Mucosa of descending colon (tissue), 3 donors: ENCODE data around the gene EEPD1. TPM values are rescaled to one million over a fixed set of nuclear protein-coding genes. Genes with fewer than 3 reads are reported as not detected.

Experiments used
- ATAC-seq: fragments of 200-7000 bp; cut with Tn5 transposase; one replicate; pipeline ENCODE4 v1.9.1; 2020; ENCODE audit warnings: mild to moderate bottlenecking, moderate library complexity
- DNase-seq, 3 donors: peaks; one replicate each; pipeline ENCODE4 v3.0.0-alpha.2; 2020
- H3K36me3 ChIP-seq: fragments of 200-600 bp; one replicate; pipeline ENCODE4 v1.8.0; 2021; ENCODE audit warnings: low read depth, mild to moderate bottlenecking
- H3K4me1 ChIP-seq: fragments of 200-600 bp; one replicate; pipeline ENCODE4 v1.8.0; 2021; ENCODE audit warnings: low read depth, mild to moderate bottlenecking
- H3K4me3 ChIP-seq: fragments of 200-600 bp; one replicate; pipeline ENCODE4 v1.8.0; 2021; ENCODE audit warnings: mild to moderate bottlenecking
- H3K9me3 ChIP-seq: fragments of 200-600 bp; one replicate; pipeline ENCODE4 v1.8.0; 2021; ENCODE audit warnings: mild to moderate bottlenecking
- CTCF ChIP-seq: fragments of 200-600 bp; IDR thresholded peaks from one replicate; pipeline ENCODE4 v1.8.0; 2022; ENCODE audit warnings: antibody characterized with exemption, mild to moderate bottlenecking
- intact Hi-C, 2 donors: fragments of 100-400 bp; cut with DNase I in 1 of 2; cut with micrococcal nuclease in 1 of 2; formaldehyde crosslinking; loops; one replicate each; pipeline versions ENCODE4 v1.11.0 to v1.11.1; 2022; cut with DNase I, micrococcal nuclease
- total RNA-seq, 3 donors: library from RNA; stranded (reverse); fragmentation: NEBNext Ultra II Directional in 2 of 3; extraction: Animal tissue kit (Norgen Biotek cat#: 25700) in 2 of 3; gene quantifications; one replicate each; pipeline versions ENCODE4 v1.2.1 to v1.2.4, GENCODE V29; 2021 to 2023
- donor health status: DM: no; HTN: no; CAD: no; lungs with moderate emphysema.
- donor health status: DM: no; HTN: no; CAD: no.
- donor health status: DM: no; HTN: yes; CAD: no.

The EEPD1 gene
- total RNA-seq, 3 donors from 2014 or later = 9.9 to 16.8 (median 16.3) TPM

GRCh38 chr7:36157527-36158320 lies 4.7 kb downstream of the EEPD1 start:
- H3K9me3 ChIP-seq = no peaks in the 10 kb centered on the region
- no peak for TF ChIP-seq CTCF
- intact Hi-C loops = no loop called here
- H3K36me3 ChIP-seq = no peaks in the 10 kb centered on the region
- no peak for ATAC-seq
- peaks cover 30% of the 10 kb centered on the region for H3K4me1 ChIP-seq
- no peak overlapping the region for H3K4me3 ChIP-seq
- no peak for DNase-seq

- Histone ChIP-seq H3K4me3 (no peak overlapping the region), H3K4me1 (peaks cover 30% of the 10 kb centered on the region), H3K9me3 (no peaks in the 10 kb centered on the region), H3K36me3 (no peaks in the 10 kb centered on the region)
- DNase-seq (no peak), ATAC-seq (no peak)
- TF ChIP-seq CTCF = no peak
- intact Hi-C loops = no loop called here
Observed at GRCh38 chr7:36158321-36158605, 5.2 kb downstream of the EEPD1 start.

GRCh38 chr7:36159618-36160017 lies 6.6 kb downstream of the EEPD1 start:
- DNase-seq (no peak), ATAC-seq (no peak)
- intact Hi-C loops = no loop called here
- Histone ChIP-seq H3K36me3 (no peaks in the 10 kb centered on the region), H3K4me1 (peaks cover 21% of the 10 kb centered on the region), H3K9me3 (no peaks in the 10 kb centered on the region), H3K4me3 (no peak overlapping the region)
- no peak for TF ChIP-seq CTCF

- no peaks in the 10 kb centered on the region for H3K36me3 ChIP-seq
- no peaks in the 10 kb centered on the region for H3K9me3 ChIP-seq
- peaks cover 14% of the 10 kb centered on the region for H3K4me1 ChIP-seq
- ATAC-seq (no peak), DNase-seq (no peak)
- H3K4me3 ChIP-seq = no peak overlapping the region
- no peak for TF ChIP-seq CTCF
- intact Hi-C loops = no loop called here
Observed at GRCh38 chr7:36160313-36160712, 7.3 kb downstream of the EEPD1 start.

GRCh38 chr7:36161996-36162395 lies 8.9 kb downstream of the EEPD1 start:
- Histone ChIP-seq H3K4me1 (no peaks in the 10 kb centered on the region), H3K4me3 (no peak overlapping the region), H3K36me3 (no peaks in the 10 kb centered on the region), H3K9me3 (no peaks in the 10 kb centered on the region)
- DNase-seq (no peak), ATAC-seq (peak; percentile 43)
- intact Hi-C loops = no loop called here
- TF ChIP-seq CTCF = no peak

GRCh38 chr7:36165059-36165458 lies 12.0 kb downstream of the EEPD1 start:
- no peaks in the 10 kb centered on the region for H3K36me3 ChIP-seq
- ATAC-seq (peak; percentile 85), DNase-seq (no peak)
- no peaks in the 10 kb centered on the region for H3K9me3 ChIP-seq
- H3K4me1 ChIP-seq = no peaks in the 10 kb centered on the region
- no peak overlapping the region for H3K4me3 ChIP-seq
- TF ChIP-seq CTCF = no peak
- intact Hi-C loops = no loop called here
